T-helper 2 cell treated with Interferon-gamma antibody and Interleukin-4, amounts not matched to agents 5 μg/mL and 100 μg/mL, for 36 hours (primary cell): ENCODE data around the gene NDUFA13.

ENCODE experiments used
- DNase-seq: peaks from one replicate; pipeline ENCODE4 v3.0.0; 2021; ENCODE audit warnings: low spot score
- H3K27ac Mint-ChIP-seq: one replicate; pipeline ENCODE4 v1.8.0; 2021; ENCODE audit warnings: mild to moderate bottlenecking, mixed read lengths
- H3K27me3 Mint-ChIP-seq: one replicate; pipeline ENCODE4 v1.8.0; 2021; ENCODE audit warnings: low read depth, mixed read lengths
- H3K36me3 Mint-ChIP-seq: one replicate; pipeline ENCODE4 v1.8.0; 2021; ENCODE audit warnings: low read depth, mixed read lengths
- H3K4me1 Mint-ChIP-seq: one replicate; pipeline ENCODE4 v1.8.0; 2021; ENCODE audit warnings: low read depth, mixed read lengths
- H3K4me3 Mint-ChIP-seq: one replicate; pipeline ENCODE4 v1.8.0; 2022; ENCODE audit warnings: mild to moderate bottlenecking, moderate library complexity, mixed read lengths
- H3K9me3 Mint-ChIP-seq: one replicate; pipeline ENCODE4 v1.8.0; 2021; ENCODE audit warnings: mixed read lengths

Gene NDUFA13

DNA sequence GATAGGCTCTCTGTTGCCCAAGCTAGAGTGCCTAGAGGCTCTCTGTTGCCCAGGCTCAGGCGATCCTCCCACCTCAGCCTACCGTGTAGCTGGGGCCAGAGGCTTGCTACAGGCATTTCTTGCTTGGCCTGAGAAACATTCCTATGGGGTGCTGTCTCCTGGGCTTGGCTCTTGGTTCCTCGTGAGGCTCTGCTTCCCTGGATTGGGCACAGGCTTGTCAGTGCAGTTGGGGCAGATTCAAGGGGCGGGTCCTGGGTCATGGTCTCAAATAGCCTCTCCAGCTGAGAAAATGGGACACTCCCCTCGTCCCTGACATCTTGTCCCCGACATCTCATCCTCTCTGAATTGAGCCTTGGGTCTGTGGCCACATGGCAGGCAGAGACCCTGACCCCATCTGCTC is 5.6 kb upstream of the NDUFA13 start:
- no peak for DNase-seq
- no peaks in the 10 kb centered on the region for H3K9me3 Mint-ChIP-seq
- H3K36me3 Mint-ChIP-seq = peaks cover 16% of the 10 kb centered on the region
- H3K4me3 Mint-ChIP-seq = no peak overlapping the region
- no peaks in the 10 kb centered on the region for H3K4me1 Mint-ChIP-seq
- H3K27ac Mint-ChIP-seq = peak overlapping the region; percentile 11
- no peaks in the 10 kb centered on the region for H3K27me3 Mint-ChIP-seq

DNA sequence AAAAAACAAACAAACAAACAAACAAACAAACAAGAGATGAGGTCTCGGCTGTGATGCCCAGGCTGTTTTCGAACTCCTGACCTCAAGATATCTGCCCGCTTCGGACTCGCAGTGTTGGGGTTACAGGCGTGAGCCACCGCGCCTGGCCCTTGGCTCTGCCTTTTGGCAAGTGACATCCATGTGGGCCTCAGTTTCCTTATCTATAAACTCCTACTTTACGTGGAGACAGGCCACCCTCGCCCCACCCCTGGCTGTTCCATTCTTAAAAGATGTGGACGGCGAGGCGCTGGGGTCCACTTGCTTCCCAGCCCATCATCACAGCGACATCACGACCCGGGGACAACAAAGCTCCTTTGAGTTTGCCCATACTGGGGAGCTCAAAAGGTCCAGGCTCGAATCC is 2.3 kb upstream of the NDUFA13 start:
- no peak overlapping the region for H3K27ac Mint-ChIP-seq

DNA sequence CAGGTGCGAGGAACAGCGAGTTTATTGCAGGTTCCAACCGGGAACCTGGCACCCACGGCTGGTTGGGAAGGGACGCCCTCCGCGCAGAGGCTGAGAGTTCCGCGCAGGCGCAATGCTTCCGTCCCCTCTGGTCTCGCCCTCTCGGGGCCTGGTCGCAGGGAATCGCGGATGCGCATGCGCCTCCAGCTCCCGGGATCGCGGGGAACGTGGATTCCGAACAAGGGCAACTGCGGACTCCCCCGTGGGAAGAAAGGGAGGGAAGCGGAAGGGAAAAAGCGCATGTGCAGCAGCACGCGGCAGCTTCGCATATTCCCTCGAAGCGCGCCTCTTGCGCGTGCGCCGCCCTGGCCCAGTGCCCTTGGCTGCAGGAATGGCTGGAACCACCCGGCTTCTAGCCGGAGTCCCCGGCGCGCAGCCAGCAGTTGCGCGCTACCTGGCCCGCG is 1.8 kb upstream of the NDUFA13 start:
- Mint-ChIP-seq H3K4me1 (peaks cover 2% of the 10 kb centered on the region), H3K36me3 (peaks cover 6% of the 10 kb centered on the region), H3K9me3 (no peaks in the 10 kb centered on the region), H3K27me3 (no peaks in the 10 kb centered on the region), H3K27ac (no peak overlapping the region), H3K4me3 (peak overlapping the region; percentile 45)
- no peak for DNase-seq

More for the DNA sequence above, 2.3 kb upstream of the NDUFA13 start:
- DNase-seq = no peak
- Mint-ChIP-seq H3K27me3 (no peaks in the 10 kb centered on the region), H3K4me1 (no peaks in the 10 kb centered on the region), H3K4me3 (no peak overlapping the region), H3K36me3 (peaks cover 4% of the 10 kb centered on the region), H3K9me3 (no peaks in the 10 kb centered on the region)

DNA sequence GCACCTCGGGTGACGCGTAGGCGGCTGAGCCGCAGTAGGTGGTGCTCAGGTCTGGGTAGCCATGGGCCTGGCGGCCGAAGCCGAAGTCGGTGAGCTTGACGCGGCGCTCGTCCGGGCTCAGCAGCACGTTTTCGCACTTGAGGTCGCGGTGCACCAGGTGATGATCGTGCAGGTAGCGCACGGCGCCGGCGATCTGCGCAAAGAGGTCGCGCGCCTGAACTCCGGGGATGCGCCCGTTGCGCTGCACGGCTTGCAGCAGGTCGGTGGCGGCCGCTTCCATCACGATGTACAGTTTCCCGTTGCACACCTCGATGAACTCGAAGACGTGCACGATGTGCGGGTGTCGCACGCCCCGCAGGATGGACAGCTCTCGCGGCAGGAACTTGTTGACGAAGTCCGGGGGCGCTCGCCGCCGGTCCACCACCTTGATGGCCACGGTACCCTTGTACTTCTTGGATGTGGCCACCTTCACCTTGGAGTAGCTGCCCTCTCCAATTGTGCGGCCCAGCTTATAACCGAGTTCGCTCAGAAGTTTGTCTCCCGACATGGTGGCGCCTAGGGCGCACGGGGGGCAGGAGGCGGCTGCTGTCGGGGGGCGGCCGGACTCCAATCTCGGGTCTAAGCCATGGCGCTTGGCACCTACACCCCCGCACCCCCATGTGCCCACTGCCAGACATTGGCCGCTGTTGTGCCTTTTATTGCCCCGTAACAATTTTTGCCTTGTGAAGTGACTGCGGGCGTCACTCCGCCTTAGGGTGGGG is 964 bp upstream of the NDUFA13 start, which contains the start of gene TSSK6:
TSSK6 (minus strand) TSS at position 668 of the 761 bp plus-strand sequence; CDS start at position 547, 121 bp downstream.
- DNase-seq = no peak
- H3K9me3 Mint-ChIP-seq = no peaks in the 10 kb centered on the region
- H3K4me3 Mint-ChIP-seq = peak within 1 kb of the TSS; percentile 94
- H3K27ac Mint-ChIP-seq = peak within 1 kb of the TSS; percentile 94
- peaks cover 13% of the 10 kb centered on the region for H3K36me3 Mint-ChIP-seq
- H3K27me3 Mint-ChIP-seq = no peaks in the 10 kb centered on the region
- peaks cover 6% of the 10 kb centered on the region for H3K4me1 Mint-ChIP-seq

DNA sequence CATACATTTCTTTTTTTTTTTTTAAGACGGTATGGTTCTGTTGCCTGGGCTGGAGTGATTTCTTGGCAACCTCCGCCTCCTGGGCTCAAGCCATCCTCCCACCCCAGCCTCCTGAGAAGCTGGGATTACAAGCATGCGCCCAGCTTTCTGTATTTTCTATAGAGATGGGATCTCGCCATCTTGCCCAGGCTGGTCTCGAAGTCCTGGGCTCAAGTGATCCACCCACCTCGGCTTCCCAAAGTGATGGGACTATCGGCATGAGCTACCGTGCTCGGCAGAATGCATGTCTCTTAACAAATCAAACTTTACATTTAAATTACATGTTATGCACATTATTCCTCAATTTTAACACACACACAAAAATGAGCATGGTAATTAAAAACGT is 1.2 kb downstream of the NDUFA13 start:
- Mint-ChIP-seq H3K4me3 (peak overlapping the region; percentile 94), H3K36me3 (peaks cover 23% of the 10 kb centered on the region), H3K9me3 (no peaks in the 10 kb centered on the region), H3K4me1 (peaks cover 12% of the 10 kb centered on the region), H3K27ac (peak overlapping the region; percentile 94), H3K27me3 (no peaks in the 10 kb centered on the region)
- no peak for DNase-seq

DNA sequence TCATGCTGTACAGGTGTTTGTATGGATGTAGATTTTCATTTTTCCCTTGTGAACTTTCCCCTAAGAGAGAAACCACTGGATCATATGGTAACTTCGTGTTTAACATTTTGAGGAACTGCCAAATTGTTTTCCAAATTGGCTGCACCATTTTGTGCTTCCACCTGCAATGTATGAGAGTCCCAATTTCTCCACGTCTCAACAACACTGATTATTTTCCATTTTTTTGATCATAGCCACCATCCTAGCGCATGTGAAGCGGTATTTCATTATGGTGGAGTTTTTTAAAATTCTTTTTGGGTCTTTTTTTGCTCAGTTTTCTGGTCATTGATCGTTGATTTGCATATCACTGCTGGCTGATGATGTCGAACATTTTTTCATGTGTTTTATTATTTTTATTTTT is 5.0 kb downstream of the NDUFA13 start:
- Mint-ChIP-seq H3K9me3 (no peaks in the 10 kb centered on the region), H3K36me3 (peaks cover 28% of the 10 kb centered on the region), H3K4me1 (peaks cover 14% of the 10 kb centered on the region), H3K4me3 (no peak overlapping the region), H3K27me3 (no peaks in the 10 kb centered on the region), H3K27ac (no peak overlapping the region)
- DNase-seq = no peak

DNA sequence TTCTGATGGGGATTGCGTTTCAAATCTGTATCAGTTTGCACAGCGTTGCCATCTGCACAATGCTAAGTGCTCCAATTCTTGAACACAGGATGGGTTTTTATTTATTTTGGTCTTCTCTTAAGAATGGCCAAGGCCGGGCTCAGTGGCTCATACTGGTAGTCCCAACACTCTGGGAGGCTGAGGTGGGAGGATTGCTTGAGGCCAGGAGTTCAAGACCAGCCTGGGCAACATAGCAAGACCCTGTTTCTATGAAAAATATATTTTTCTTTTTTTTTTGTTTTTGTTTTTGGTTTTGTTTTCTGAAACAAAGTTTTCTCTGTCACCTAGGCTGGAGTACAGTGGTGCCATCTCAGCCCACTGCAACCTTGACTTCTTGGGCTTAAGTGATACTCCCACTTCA is 7.2 kb downstream of the NDUFA13 start:
- H3K4me1 Mint-ChIP-seq = peaks cover 14% of the 10 kb centered on the region
- H3K9me3 Mint-ChIP-seq = no peaks in the 10 kb centered on the region
- H3K27ac Mint-ChIP-seq = no peak overlapping the region
- H3K4me3 Mint-ChIP-seq = no peak overlapping the region
- H3K27me3 Mint-ChIP-seq = no peaks in the 10 kb centered on the region
- DNase-seq = no peak
- peaks cover 32% of the 10 kb centered on the region for H3K36me3 Mint-ChIP-seq

DNA sequence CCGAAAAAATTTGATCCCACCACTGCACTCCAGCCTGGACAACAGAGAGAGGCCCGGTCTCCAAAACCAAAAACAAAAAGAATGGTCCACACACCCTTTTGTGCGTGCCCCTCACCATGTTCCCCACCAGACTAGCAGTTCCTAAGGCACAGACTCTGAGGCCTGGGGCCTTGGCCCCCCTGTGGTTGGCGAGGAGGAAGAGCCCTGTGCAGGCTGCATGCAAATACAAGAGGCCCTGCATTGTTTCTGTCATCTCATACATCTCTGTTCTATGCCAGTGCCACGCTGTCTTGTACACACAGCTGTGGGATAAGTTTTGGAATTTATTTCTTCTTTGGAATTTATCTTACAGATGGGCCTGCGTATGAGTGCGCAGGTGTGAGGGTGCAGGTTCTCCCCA is 8.0 kb downstream of the NDUFA13 start:
- Mint-ChIP-seq H3K27ac (no peak overlapping the region), H3K4me1 (peaks cover 14% of the 10 kb centered on the region), H3K9me3 (no peaks in the 10 kb centered on the region), H3K4me3 (no peak overlapping the region), H3K36me3 (peaks cover 35% of the 10 kb centered on the region), H3K27me3 (no peaks in the 10 kb centered on the region)
- DNase-seq = no peak

DNA sequence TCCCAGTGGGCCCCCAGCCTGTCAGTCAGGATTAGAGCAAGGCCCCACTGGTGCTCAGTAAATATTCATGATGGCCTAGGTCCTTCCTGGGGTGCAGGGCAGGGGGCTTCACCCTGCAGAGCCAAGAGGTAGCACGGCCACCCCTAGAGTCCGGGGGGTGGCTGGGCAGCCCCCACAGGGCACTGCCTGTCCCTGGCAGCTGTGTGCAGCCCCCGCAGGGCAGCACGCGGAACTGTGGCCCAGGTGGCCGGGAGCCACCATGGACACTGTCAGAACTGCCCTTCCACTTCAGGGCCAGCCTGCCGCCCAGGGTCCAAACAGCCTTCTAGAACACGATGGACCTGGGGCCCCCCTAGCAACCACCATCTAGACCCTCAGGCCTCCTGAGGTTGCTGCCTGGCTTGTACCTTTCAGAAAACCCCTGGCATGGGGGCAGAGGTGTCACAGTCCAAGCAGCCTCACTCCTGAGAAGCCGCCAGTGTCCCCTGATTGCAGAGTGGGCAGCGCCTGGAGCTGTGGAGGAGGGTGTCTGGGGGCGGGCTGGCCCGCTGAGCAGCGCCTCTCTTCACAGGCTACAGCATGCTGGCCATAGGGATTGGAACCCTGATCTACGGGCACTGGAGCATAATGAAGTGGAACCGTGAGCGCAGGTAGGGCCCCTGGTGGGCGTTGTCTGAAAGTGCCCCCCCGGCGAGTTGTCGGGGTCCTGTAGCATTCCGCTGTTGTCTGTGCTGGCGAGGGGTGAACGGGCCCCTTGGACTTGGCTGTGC is 9.8 kb downstream of the NDUFA13 start:
- no peaks in the 10 kb centered on the region for H3K27me3 Mint-ChIP-seq
- H3K4me1 Mint-ChIP-seq = peaks cover 5% of the 10 kb centered on the region
- H3K4me3 Mint-ChIP-seq = no peak overlapping the region
- DNase-seq = no peak
- H3K36me3 Mint-ChIP-seq = peaks cover 21% of the 10 kb centered on the region
- H3K27ac Mint-ChIP-seq = no peak overlapping the region
- no peaks in the 10 kb centered on the region for H3K9me3 Mint-ChIP-seq

DNA sequence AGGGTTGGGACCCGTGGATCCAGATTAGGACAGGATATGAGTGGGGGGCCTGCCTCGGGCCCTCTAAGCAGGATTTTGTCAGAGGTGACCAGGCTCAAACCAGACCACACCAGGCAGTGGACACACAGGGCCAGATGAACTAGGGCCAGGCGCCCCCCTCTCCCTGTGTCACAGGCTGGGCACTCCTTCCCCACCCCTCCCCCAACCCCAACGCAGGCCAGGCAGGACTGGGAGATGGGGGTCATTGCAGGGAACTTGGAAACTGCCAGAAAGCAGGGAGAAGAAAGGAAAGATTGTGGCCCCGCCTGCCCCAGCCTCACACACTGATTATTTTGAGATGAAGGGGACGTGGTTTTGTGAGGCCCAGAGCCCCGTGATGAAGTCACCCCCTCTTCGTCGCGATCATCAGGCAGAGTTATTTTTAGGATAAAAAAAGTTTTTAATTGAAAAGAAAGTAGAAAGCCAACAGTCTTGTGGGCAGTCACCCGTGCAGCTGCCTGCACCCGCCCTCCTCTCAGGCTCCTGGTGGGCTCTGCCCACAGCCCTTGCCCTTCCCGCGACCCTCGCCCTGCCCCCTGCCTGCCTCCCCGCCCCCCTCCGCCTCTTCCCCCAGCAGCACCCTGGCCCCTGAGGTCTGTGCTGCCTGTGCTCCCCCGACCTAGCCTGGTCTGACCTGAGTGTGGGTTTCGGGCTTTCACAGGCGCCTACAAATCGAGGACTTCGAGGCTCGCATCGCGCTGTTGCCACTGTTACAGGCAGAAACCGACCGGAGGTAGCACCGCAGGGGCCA is 10.8 kb downstream of the NDUFA13 start:
- H3K4me1 Mint-ChIP-seq = peaks cover 2% of the 10 kb centered on the region
- no peak overlapping the region for H3K27ac Mint-ChIP-seq
- H3K27me3 Mint-ChIP-seq = no peaks in the 10 kb centered on the region
- H3K9me3 Mint-ChIP-seq = no peaks in the 10 kb centered on the region
- no peak for DNase-seq
- no peak overlapping the region for H3K4me3 Mint-ChIP-seq
- H3K36me3 Mint-ChIP-seq = peaks cover 18% of the 10 kb centered on the region

DNA sequence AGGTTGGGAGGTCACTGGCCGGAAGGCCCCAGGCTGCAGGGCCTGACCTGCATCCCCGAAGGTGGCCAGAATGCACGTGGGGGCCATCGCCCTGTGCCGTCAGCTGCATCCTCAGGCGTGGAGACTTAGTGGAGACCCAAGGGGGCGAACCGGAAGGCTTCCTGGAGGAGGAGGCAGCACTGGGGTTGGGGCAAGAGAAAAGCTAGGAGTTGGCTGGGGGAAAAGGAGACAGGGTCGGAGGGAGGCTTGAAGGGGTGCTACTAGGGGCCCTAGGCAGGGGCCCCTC is 11.3 kb downstream of the NDUFA13 start:
- no peak overlapping the region for H3K4me3 Mint-ChIP-seq

DNA sequence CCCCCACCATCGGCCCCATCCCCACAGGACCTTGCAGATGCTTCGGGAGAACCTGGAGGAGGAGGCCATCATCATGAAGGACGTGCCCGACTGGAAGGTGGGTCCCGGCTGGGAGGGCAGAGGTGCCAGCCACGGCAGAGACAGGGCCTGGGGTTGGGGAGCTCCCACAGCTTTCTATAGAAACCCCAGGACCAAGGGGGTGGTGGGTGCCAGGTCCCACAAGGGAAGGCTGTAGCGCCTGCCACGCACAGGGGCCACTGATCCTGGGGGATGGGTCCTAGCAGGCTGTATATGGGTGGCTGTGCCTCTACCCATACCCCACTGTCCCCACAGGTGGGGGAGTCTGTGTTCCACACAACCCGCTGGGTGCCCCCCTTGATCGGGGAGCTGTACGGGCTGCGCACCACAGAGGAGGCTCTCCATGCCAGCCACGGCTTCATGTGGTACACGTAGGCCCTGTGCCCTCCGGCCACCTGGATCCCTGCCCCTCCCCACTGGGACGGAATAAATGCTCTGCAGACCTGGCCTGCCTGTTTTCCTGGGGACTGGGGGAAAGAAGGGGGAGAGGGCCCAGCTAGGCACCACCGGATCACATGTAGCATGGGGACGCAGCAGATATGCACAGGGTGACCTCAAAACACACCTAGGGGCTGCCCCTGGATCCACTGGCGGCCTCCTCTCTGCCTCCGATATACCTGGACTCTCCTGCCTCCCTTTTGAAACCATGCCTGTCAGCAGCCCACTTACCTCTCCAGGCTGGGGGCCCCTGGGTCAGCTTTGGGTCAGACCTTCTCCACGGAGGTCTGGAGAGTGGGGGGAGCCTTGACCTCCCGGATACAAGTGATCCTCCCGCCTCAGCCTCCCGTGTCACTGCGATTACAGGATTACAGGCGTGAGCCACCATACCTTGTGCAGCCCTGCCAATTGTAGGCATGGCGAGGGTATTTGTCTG is 11.9 kb downstream of the NDUFA13 start:
- peaks cover 4% of the 10 kb centered on the region for H3K4me1 Mint-ChIP-seq
- H3K27ac Mint-ChIP-seq = no peak overlapping the region
- H3K27me3 Mint-ChIP-seq = no peaks in the 10 kb centered on the region
- H3K36me3 Mint-ChIP-seq = peaks cover 18% of the 10 kb centered on the region
- H3K9me3 Mint-ChIP-seq = no peaks in the 10 kb centered on the region
- no peak overlapping the region for H3K4me3 Mint-ChIP-seq
- no peak for DNase-seq

More for the DNA sequence above, 11.3 kb downstream of the NDUFA13 start:
- no peak overlapping the region for H3K27ac Mint-ChIP-seq
- no peaks in the 10 kb centered on the region for H3K27me3 Mint-ChIP-seq
- H3K4me1 Mint-ChIP-seq = peaks cover 4% of the 10 kb centered on the region
- H3K36me3 Mint-ChIP-seq = peaks cover 21% of the 10 kb centered on the region
- H3K9me3 Mint-ChIP-seq = no peaks in the 10 kb centered on the region
- DNase-seq = no peak
